HG03280 (cell line): ENCODE data around the gene FAM50A.

Experiments used
- ATAC-seq: cut with Tn5 transposase; IDR thresholded peaks from one replicate; pipeline ENCODE4 v1.9.1; 2021; ENCODE audit warnings: mild to moderate bottlenecking, moderate library complexity; ENCODE audit not compliant: unreplicated experiment

The FAM50A gene

GRCh38 chrX:154412468-154412867, 31.5 kb upstream of the FAM50A start:
- ATAC-seq = no peak

- ATAC-seq = no peak
These were observed 30.8 kb upstream of the FAM50A start for GRCh38 chrX:154413142-154413541.

- ATAC-seq = no peak
These were observed 26.8 kb upstream of the FAM50A start for GRCh38 chrX:154417157-154417556.

GRCh38 chrX:154419189-154419588, 24.8 kb upstream of the FAM50A start:
- ATAC-seq = no peak

- ATAC-seq = no peak
These were observed 24.1 kb upstream of the FAM50A start for GRCh38 chrX:154419688-154420401.

GRCh38 chrX:154420402-154420756, 23.6 kb upstream of the FAM50A start:
- no peak for ATAC-seq

- no peak for ATAC-seq
These were observed 16.8 kb upstream of the FAM50A start for GRCh38 chrX:154426916-154427770.

- peak; percentile 98 for ATAC-seq
These were observed 15.5 kb upstream of the FAM50A start, which contains the start of gene ATP6AP1 for GRCh38 chrX:154428176-154429171. ATP6AP1 (plus strand) TSS chrX:154428677; CDS start chrX:154428693, 16 bp downstream.

- ATAC-seq = no peak
These were observed 14.2 kb upstream of the FAM50A start for GRCh38 chrX:154429711-154430110.

- no peak for ATAC-seq
These were observed 13.5 kb upstream of the FAM50A start for GRCh38 chrX:154430479-154430878.

- no peak for ATAC-seq
These were observed 13.0 kb upstream of the FAM50A start for GRCh38 chrX:154430916-154431315.

- no peak for ATAC-seq
These were observed 12.6 kb upstream of the FAM50A start for GRCh38 chrX:154431341-154431740.

GRCh38 chrX:154432210-154432609, 11.7 kb upstream of the FAM50A start:
- no peak for ATAC-seq

GRCh38 chrX:154433605-154434004, 10.3 kb upstream of the FAM50A start:
- ATAC-seq = no peak

GRCh38 chrX:154434394-154435168, 9.4 kb upstream of the FAM50A start:
- ATAC-seq = no peak

- ATAC-seq = no peak
These were observed 8.7 kb upstream of the FAM50A start for GRCh38 chrX:154435171-154435733.

GRCh38 chrX:154436374-154436982, 7.5 kb upstream of the FAM50A start:
- peak; percentile 52 for ATAC-seq

GRCh38 chrX:154436983-154437752, 6.8 kb upstream of the FAM50A start, which contains the start of gene GDI1:
GDI1 (plus strand) TSS chrX:154437154; CDS start chrX:154437255, 101 bp downstream.
- peak; percentile 59 for ATAC-seq
